Measurements from ENCODE around the gene USP15. TPM values are rescaled to one million over a fixed set of nuclear protein-coding genes. Genes with fewer than 3 reads are reported as not detected.

USP15 gene
- total and polyA plus RNA-seq, 8 donors: 16.6 to 220 (median 77.9) TPM

GRCh38 chr12:62319058-62319457 is 58.9 kb downstream of the USP15 start:
- H3K9me3 ChIP-seq: no peaks in the 10 kb centered on the region
- H3K27ac ChIP-seq: no peak overlapping the region
- WGBS, 5 donors: 87 to 89% (median 89%) methylated on average over 2 of the region's 2 CpGs
- H3K27me3 ChIP-seq: no peaks in the 10 kb centered on the region
- H3K36me3 ChIP-seq: peaks cover 0 to 39% (median 31%) of the 10 kb centered on the region in 4 donors
- TF ChIP-seq POLR2AphosphoS5 (IDR thresholded peaks at IDR 0.05) (no peak), CTCF (IDR thresholded peaks at IDR 0.05) (no peak), EP300 (IDR thresholded peaks at IDR 0.05) (no peak), POLR2A (IDR thresholded peaks at IDR 0.05) (no peak)
- no peak for DNase-seq
- no peak overlapping the region for H3K4me3 ChIP-seq
- H3K4me1 ChIP-seq: peaks cover 0 to 20% (median 1%) of the 10 kb centered on the region in 4 donors
- intact Hi-C loops (cut with DNase I; ENCODE audit: low total_unique reads): no loop called here

GRCh38 chr12:62320054-62320453 is 59.9 kb downstream of the USP15 start:
- intact Hi-C loops (cut with DNase I; ENCODE audit: low total_unique reads): no loop called here
- TF ChIP-seq POLR2AphosphoS5 (IDR thresholded peaks at IDR 0.05): no peak
- TF ChIP-seq CTCF (IDR thresholded peaks at IDR 0.05): no peak
- no peak for TF ChIP-seq POLR2A (IDR thresholded peaks at IDR 0.05)
- TF ChIP-seq EP300 (IDR thresholded peaks at IDR 0.05): no peak
- WGBS, 5 donors: 88 to 97% (median 95%) methylated on average over 3 of the region's 3 CpGs

DNA sequence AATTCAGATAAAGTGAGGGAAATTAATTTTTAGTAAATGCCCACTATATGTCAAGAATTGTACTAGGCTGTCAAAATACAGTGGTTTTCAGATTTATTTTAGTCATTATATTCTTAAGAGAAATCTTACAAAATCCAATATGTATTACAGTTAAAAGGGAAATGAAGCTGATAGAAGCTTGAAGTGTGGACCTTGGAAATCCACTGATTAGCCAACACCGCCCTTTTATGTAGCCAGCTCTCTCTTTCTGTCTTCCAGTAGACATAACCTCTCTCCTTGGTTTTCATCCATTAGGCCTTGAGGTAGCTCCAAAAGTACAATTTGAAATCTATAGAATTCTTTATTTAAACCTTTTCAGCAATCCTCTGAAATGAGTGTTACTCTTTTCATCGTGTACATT is 63.2 kb downstream of the USP15 start:
- intact Hi-C loops (cut with DNase I; ENCODE audit: low total_unique reads): no loop called here
- Histone ChIP-seq H3K4me1 (peaks cover 0 to 23% (median 0%) of the 10 kb centered on the region in 4 donors), H3K27ac (no peak overlapping the region), H3K36me3 (peaks cover 0 to 47% (median 28%) of the 10 kb centered on the region in 4 donors), H3K9me3 (no peaks in the 10 kb centered on the region), H3K4me3 (no peak overlapping the region), H3K27me3 (no peaks in the 10 kb centered on the region)
- TF ChIP-seq EP300 (IDR thresholded peaks at IDR 0.05) (no peak), POLR2A (IDR thresholded peaks at IDR 0.05) (no peak), POLR2AphosphoS5 (IDR thresholded peaks at IDR 0.05) (no peak), CTCF (IDR thresholded peaks at IDR 0.05) (no peak)
- DNase-seq: no peak
- 91 to 99% (median 96%) methylated on average over 2 of the region's 2 CpGs for WGBS, 5 donors

More at GRCh38 chr12:62320054-62320453, 59.9 kb downstream of the USP15 start:
- no peak for DNase-seq
- Histone ChIP-seq H3K4me1 (peaks cover 0 to 15% (median 0%) of the 10 kb centered on the region in 4 donors), H3K36me3 (peaks cover 0 to 42% (median 31%) of the 10 kb centered on the region in 4 donors), H3K9me3 (no peaks in the 10 kb centered on the region), H3K4me3 (no peak overlapping the region), H3K27ac (no peak overlapping the region), H3K27me3 (no peaks in the 10 kb centered on the region)

DNA sequence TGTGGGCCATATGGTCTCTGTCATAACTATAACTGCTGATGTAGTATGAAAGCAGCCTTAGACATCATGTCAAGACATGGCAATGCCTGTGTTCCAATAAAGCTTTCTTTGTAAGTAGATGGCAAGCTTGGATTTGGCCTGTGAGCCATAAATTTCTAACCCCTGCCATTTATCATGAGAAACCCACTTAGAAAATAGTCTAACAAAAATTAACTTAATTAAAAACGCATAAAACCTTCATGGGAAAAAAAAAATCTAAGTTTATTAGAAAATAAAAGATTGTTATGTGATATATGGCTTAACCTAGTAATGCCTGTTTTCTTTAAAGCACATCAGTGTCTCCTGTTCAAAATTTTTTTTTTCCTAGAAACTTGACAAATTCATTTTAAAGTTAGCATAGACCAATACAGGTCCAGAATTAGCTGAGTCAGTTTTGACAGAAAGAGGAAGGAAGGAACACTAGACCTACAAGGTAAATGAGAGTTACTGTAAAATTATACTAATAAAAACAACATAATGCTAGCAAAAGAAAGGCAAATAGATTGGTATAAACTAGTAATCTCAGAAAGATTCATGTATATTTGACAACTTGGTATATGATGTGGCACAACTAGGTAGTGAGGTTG is 68.2 kb downstream of the USP15 start:
- H3K4me3 ChIP-seq: no peak overlapping the region
- peak in 1 of 2 donors; percentile 15 for DNase-seq
- WGBS, 5 donors: 78 to 97% (median 89%) methylated on average over 1 of the region's 1 CpG
- H3K36me3 ChIP-seq: peaks cover 0 to 28% (median 5%) of the 10 kb centered on the region in 4 donors
- TF ChIP-seq POLR2A (IDR thresholded peaks at IDR 0.05) (no peak), EP300 (IDR thresholded peaks at IDR 0.05) (no peak), CTCF (IDR thresholded peaks at IDR 0.05) (no peak), POLR2AphosphoS5 (IDR thresholded peaks at IDR 0.05) (no peak)
- H3K4me1 ChIP-seq: peaks cover 0 to 13% (median 0%) of the 10 kb centered on the region in 4 donors
- H3K27me3 ChIP-seq: no peaks in the 10 kb centered on the region
- no peaks in the 10 kb centered on the region for H3K9me3 ChIP-seq
- no peak overlapping the region for H3K27ac ChIP-seq
- intact Hi-C loops (cut with DNase I; ENCODE audit: low total_unique reads): no loop called here

Data from stomach (tissue), 9 donors.